ENCODE data around the gene B4GALT1. TPM values are rescaled to one million over a fixed set of nuclear protein-coding genes. Genes with fewer than 3 reads are reported as not detected.
"Not testable (repeated sequence)": the region's sequence is repeated elsewhere in the genome, so short reads cannot be mapped to it uniquely, and the experiment has no call there.

Gene B4GALT1
- total RNA-seq, 2 experiments from 2014 or later = 12.8 to 38.7 TPM

- peaks cover 90% of the 10 kb centered on the region for H3K4me1 ChIP-seq (ENCODE audit: insufficient read depth, low read length, poor library complexity, severe bottlenecking)
- TF ChIP-seq EZH2phosphoT487 (IDR thresholded peaks at IDR 0.05; ENCODE audit: borderline replicate concordance, low read depth, low read length) (no peak), CTCF (conservative IDR thresholded peaks at IDR 0.05; ENCODE audit: low read length) (no peak)
- intact Hi-C loops (cut with micrococcal nuclease; ENCODE audit: unreplicated experiment) = no loop called here
- ChIA-PET POLR2A (interaction anchor here (0.5 to 3.2 kb wide), 8 partner anchors 10 to 135 kb away, joined by 3 to 15 read pairs (median 3); no protein-coding TSS in a partner anchor), CTCF (ENCODE audit: unreplicated experiment) (no interaction called here)
- H4K20me1 ChIP-seq (ENCODE audit: insufficient read depth, low read length) = peaks cover 14% of the 10 kb centered on the region; the same call in 1 of the 2 replicates
- H3K9me3 ChIP-seq (ENCODE audit: low read length) = no peaks in the 10 kb centered on the region
- peaks cover 100% of the 10 kb centered on the region for H3K79me2 ChIP-seq (ENCODE audit: insufficient read depth, low read depth, low read length)
- H3K4me2 ChIP-seq (ENCODE audit: low read length) = peak overlapping the region; percentile 97
- no peak overlapping the region for H2AFZ ChIP-seq (ENCODE audit: low read length)
- H3K36me3 ChIP-seq (ENCODE audit: insufficient read depth, low read length) = no peaks in the 10 kb centered on the region
- H3K9me2 ChIP-seq (ENCODE audit: insufficient read depth, low read length) = no peaks in the 10 kb centered on the region
- peak overlapping the region; percentile 58 for H3K4me3 ChIP-seq (ENCODE audit: low read depth, low read length, poor library complexity, severe bottlenecking)
- no TSS peak for BruUV-seq (replicated peaks)
- H3K27ac ChIP-seq (ENCODE audit: low read depth, low read length, poor library complexity, severe bottlenecking) = peak overlapping the region; percentile 86
- no peak for DNase-seq (ENCODE audit: low spot score)
Observed at GRCh38 chr9:33161589-33162132, 5.5 kb downstream of the B4GALT1 start.

- CTCF ChIA-PET (ENCODE audit: unreplicated experiment) = no interaction called here
- intact Hi-C loops (cut with micrococcal nuclease; ENCODE audit: unreplicated experiment) = no loop called here
- Histone ChIP-seq H3K4me1 (ENCODE audit: insufficient read depth, low read length, poor library complexity, severe bottlenecking) (peaks cover 91% of the 10 kb centered on the region), H3K9me3 (ENCODE audit: low read length) (no peaks in the 10 kb centered on the region), H3K4me3 (ENCODE audit: low read depth, low read length, poor library complexity, severe bottlenecking) (peak overlapping the region; percentile 58), H3K27ac (ENCODE audit: low read depth, low read length, poor library complexity, severe bottlenecking) (peak overlapping the region; percentile 86), H3K79me2 (ENCODE audit: insufficient read depth, low read depth, low read length) (peaks cover 100% of the 10 kb centered on the region), H3K9me2 (ENCODE audit: insufficient read depth, low read length) (no peaks in the 10 kb centered on the region), H3K36me3 (ENCODE audit: insufficient read depth, low read length) (no peaks in the 10 kb centered on the region), H4K20me1 (ENCODE audit: insufficient read depth, low read length) (peaks cover 14% of the 10 kb centered on the region; the same call in 1 of the 2 replicates), H2AFZ (ENCODE audit: low read length) (no peak overlapping the region), H3K4me2 (ENCODE audit: low read length) (peak overlapping the region; percentile 97)
- no TSS peak for BruUV-seq (replicated peaks)
- TF ChIP-seq CTCF (conservative IDR thresholded peaks at IDR 0.05; ENCODE audit: low read length) = no peak
- no peak for TF ChIP-seq EZH2phosphoT487 (IDR thresholded peaks at IDR 0.05; ENCODE audit: borderline replicate concordance, low read depth, low read length)
- POLR2A ChIA-PET = interaction anchor here (0.7 to 3.2 kb wide), 10 partner anchors 10 to 135 kb away, joined by 3 to 15 read pairs (median 3); no protein-coding TSS in a partner anchor
- no peak for DNase-seq (ENCODE audit: low spot score)
Observed at GRCh38 chr9:33161011-33161588, 6.0 kb downstream of the B4GALT1 start.

- H3K36me3 ChIP-seq (ENCODE audit: insufficient read depth, low read length); intact Hi-C loops (cut with micrococcal nuclease; ENCODE audit: unreplicated experiment); BruUV-seq (replicated peaks); H2AFZ ChIP-seq (ENCODE audit: low read length); H3K9me2 ChIP-seq (ENCODE audit: insufficient read depth, low read length); H3K9me3 ChIP-seq (ENCODE audit: low read length): not testable (repeated sequence)
- POLR2A ChIA-PET = interaction anchor here (0.7 to 3.2 kb wide), 11 partner anchors 9 to 293 kb away, joined by 3 to 15 read pairs (median 3); no protein-coding TSS in a partner anchor
- CTCF ChIA-PET (ENCODE audit: unreplicated experiment) = interaction anchor here (0.7 kb wide), 1 partner anchor 41 kb away, joined by 3 read pairs; no protein-coding TSS in a partner anchor
- H3K4me1 ChIP-seq (ENCODE audit: insufficient read depth, low read length, poor library complexity, severe bottlenecking) = peaks cover 87% of the 10 kb centered on the region
- H4K20me1 ChIP-seq (ENCODE audit: insufficient read depth, low read length) = peaks cover 14% of the 10 kb centered on the region; the same call in 1 of the 2 replicates
- H3K79me2 ChIP-seq (ENCODE audit: insufficient read depth, low read depth, low read length) = peaks cover 98% of the 10 kb centered on the region
- H3K4me3 ChIP-seq (ENCODE audit: low read depth, low read length, poor library complexity, severe bottlenecking) = peak overlapping the region; percentile 58
- peak overlapping the region; percentile 86 for H3K27ac ChIP-seq (ENCODE audit: low read depth, low read length, poor library complexity, severe bottlenecking)
- H3K4me2 ChIP-seq (ENCODE audit: low read length) = peak overlapping the region; percentile 97
- DNase-seq (ENCODE audit: low spot score) = peak; percentile 69
Observed at GRCh38 chr9:33160446-33160845, 6.7 kb downstream of the B4GALT1 start.

Data from OCI-LY7 (cell line).